Lung (tissue), 12 donors: ENCODE measurements around the gene SND1. TPM values are rescaled to one million over a fixed set of nuclear protein-coding genes. Genes with fewer than 3 reads are reported as not detected.

ENCODE experiments used
- ATAC-seq: fragments of 200-7000 bp; cut with Tn5 transposase; one replicate; pipeline ENCODE4 v1.9.1; 2020; ENCODE audit warnings: moderate number of reproducible peaks; ENCODE audit not compliant: insufficient read depth, low FRiP score
- DNase-seq, 3 donors: peaks; one replicate each; pipeline ENCODE4 v3.0.0-alpha.2; 2013 to 2017
- H3K27ac ChIP-seq, 2 donors: one replicate each; pipeline ENCODE4 v1.5.1; 2013; ENCODE audit warnings: mild to moderate bottlenecking in 2 of 2, moderate library complexity in 2 of 2, control low read depth in 1 of 2, inconsistent platforms in 1 of 2, low read depth in 1 of 2, low read length in 1 of 2
- H3K27me3 ChIP-seq, 3 donors: one replicate each; pipeline ENCODE4 v1.5.1; 2013; ENCODE audit warnings: low read length in 2 of 3; ENCODE audit not compliant: control insufficient read depth in 3 of 3, insufficient read depth in 3 of 3
- H3K36me3 ChIP-seq, 4 donors: one replicate each; pipeline ENCODE4 v1.5.1; 2013; ENCODE audit warnings: low read length in 4 of 4, mild to moderate bottlenecking in 1 of 4, moderate library complexity in 1 of 4; ENCODE audit not compliant: control insufficient read depth in 4 of 4, insufficient read depth in 4 of 4
- H3K4me1 ChIP-seq, 5 donors: one replicate each; pipeline ENCODE4 v1.5.1; 2013; ENCODE audit warnings: low read length in 5 of 5, mild to moderate bottlenecking in 2 of 5, moderate library complexity in 1 of 5; ENCODE audit not compliant: control insufficient read depth in 5 of 5, insufficient read depth in 5 of 5
- H3K4me3 ChIP-seq: one replicate; pipeline ENCODE4 v1.5.1; 2013; ENCODE audit warnings: mild to moderate bottlenecking, control low read depth, moderate library complexity
- H3K9ac ChIP-seq, 2 donors: one replicate each; pipeline ENCODE4 v1.5.1; 2013; ENCODE audit warnings: low read length in 2 of 2, control low read depth in 1 of 2; ENCODE audit not compliant: insufficient read depth in 1 of 2
- H3K9me3 ChIP-seq, 4 donors: one replicate each; pipeline ENCODE4 v1.5.1; 2013; ENCODE audit warnings: low read length in 3 of 4, mild to moderate bottlenecking in 1 of 4, moderate library complexity in 1 of 4; ENCODE audit not compliant: control insufficient read depth in 4 of 4, insufficient read depth in 3 of 4
- WGBS, 2 donors: extraction: QIAGEN DNeasy Blood & Tissue Kit; methylation state at CpG; one replicate each; pipeline ENCODE4 v1.1.7; 2013; 5-methylcytosine and 5-hydroxymethylcytosine counted together
- polyA plus RNA-seq, 2 donors: library from polyadenylated mRNA; stranded (reverse); fragments of 200-250 nt; gene quantifications; one replicate each; pipeline ENCODE4 v1.2.1, GENCODE V29; 2013
- total RNA-seq, 2 donors: library from RNA; depleted of rRNA in 1 of 2; stranded (reverse); fragments of >200 nt in 1 of 2; gene quantifications; one replicate each; pipeline ENCODE4 v1.2.1, GENCODE V29; 2014 to 2021
- TF ChIP-seq, protein P1 (sequence below): IDR thresholded peaks from 2 replicates; pipeline ENCODE4 v1.5.1; 2012; ENCODE audit warnings: mild to moderate bottlenecking; ENCODE audit errors: control extremely low read depth, extremely low read depth
- donor health status: control.
- donor health status: control.
- donor health status: Bipolar disorder and iron deficiency.
- donor health status: healthy.
- donor health status: DM: yes; HTN: yes; CAD: no.

The SND1 gene
- total and polyA plus RNA-seq, 4 donors: 94.5 to 210 (median 137) TPM

DNA sequence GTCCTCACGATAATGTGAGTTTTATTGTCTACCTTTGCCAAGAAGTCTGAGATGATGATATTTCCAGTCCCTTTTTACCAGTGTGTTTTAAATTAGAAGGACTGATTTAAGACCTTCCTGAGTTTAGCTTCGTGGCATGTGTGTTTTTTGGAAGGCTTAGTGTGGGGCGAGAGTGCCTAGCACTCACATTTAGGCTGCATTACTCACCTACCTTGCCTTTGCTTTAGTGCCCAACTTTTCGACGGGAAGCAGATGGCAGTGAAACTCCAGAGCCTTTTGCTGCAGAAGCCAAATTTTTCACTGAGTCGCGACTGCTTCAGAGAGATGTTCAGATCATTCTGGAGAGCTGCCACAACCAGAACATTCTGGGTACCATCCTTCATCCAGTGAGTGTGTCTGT lies 50.9 kb downstream of the SND1 start:
- no peak for DNase-seq
- Histone ChIP-seq H3K4me3 (no peak overlapping the region), H3K27me3 (no peaks in the 10 kb centered on the region), H3K4me1 (no peaks in the 10 kb centered on the region), H3K9ac (no peak overlapping the region), H3K36me3 (peaks cover 23 to 49% (median 31%) of the 10 kb centered on the region in 4 donors), H3K27ac (no peak overlapping the region), H3K9me3 (no peaks in the 10 kb centered on the region)
- TF ChIP-seq, protein P1, sequence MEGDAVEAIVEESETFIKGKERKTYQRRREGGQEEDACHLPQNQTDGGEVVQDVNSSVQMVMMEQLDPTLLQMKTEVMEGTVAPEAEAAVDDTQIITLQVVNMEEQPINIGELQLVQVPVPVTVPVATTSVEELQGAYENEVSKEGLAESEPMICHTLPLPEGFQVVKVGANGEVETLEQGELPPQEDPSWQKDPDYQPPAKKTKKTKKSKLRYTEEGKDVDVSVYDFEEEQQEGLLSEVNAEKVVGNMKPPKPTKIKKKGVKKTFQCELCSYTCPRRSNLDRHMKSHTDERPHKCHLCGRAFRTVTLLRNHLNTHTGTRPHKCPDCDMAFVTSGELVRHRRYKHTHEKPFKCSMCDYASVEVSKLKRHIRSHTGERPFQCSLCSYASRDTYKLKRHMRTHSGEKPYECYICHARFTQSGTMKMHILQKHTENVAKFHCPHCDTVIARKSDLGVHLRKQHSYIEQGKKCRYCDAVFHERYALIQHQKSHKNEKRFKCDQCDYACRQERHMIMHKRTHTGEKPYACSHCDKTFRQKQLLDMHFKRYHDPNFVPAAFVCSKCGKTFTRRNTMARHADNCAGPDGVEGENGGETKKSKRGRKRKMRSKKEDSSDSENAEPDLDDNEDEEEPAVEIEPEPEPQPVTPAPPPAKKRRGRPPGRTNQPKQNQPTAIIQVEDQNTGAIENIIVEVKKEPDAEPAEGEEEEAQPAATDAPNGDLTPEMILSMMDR: no peak
- no peak for ATAC-seq
- WGBS, 2 donors: 93 to 95% methylated on average over 7 of the region's 7 CpGs

DNA sequence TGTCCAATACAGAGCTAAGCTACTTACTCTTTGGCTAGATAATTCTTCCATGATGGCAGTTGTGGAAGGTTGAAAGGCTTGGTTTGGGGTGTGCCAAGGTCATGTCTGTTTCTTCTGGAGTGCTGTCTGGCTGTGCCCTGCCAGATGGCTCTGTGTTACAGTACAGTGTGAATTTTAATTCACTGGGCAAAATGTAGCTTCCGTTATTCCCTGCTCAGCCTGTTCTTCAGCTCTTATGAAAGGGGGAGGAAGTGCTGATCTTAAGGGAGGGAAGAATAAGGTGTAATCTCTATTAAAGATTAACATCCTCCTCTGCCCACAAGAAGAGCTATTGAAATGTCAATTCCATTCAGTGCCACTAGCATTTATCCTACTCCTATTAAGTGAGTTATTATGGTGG lies 52.2 kb downstream of the SND1 start:
- WGBS, 2 donors: 70 to 87% methylated on average over 1 of the region's 1 CpG
- H3K36me3 ChIP-seq: peaks cover 17 to 45% (median 29%) of the 10 kb centered on the region in 4 donors

DNA sequence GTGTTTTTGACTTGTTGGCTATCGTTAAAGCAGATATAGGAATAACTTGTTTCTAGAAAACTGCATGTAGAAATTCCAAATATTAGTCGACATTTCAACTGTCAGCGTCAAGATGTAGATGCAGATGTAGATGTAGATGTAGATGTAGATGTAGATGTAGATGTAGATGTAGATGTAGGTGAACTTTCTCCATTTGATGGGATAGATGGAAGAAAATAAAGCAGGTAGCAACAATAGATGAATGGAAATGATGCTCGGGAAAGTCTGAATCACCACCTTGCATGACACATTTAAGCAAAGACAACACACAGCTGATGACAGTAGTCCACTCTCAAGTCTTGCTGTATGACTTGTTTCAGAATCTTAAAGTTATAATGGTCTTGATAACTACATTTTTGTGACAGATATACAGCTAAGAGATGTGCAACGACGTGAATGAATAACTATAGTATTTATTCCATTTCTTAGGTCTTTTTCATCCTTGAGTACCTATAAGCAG lies 53.5 kb downstream of the SND1 start:
- no peak for ATAC-seq
- 92 to 96% methylated on average over 6 of the region's 6 CpGs for WGBS, 2 donors
- no peaks in the 10 kb centered on the region for H3K27me3 ChIP-seq
- H3K4me1 ChIP-seq: no peaks in the 10 kb centered on the region
- DNase-seq: no peak
- TF ChIP-seq, protein P1: no peak
- no peak overlapping the region for H3K27ac ChIP-seq
- peaks cover 18 to 43% (median 25%) of the 10 kb centered on the region in 4 donors for H3K36me3 ChIP-seq
- H3K9me3 ChIP-seq: no peaks in the 10 kb centered on the region
- no peak overlapping the region for H3K9ac ChIP-seq
- H3K4me3 ChIP-seq: no peak overlapping the region

More for the DNA sequence above, 52.2 kb downstream of the SND1 start:
- Histone ChIP-seq H3K9ac (no peak overlapping the region), H3K4me3 (no peak overlapping the region), H3K4me1 (no peaks in the 10 kb centered on the region), H3K27me3 (no peaks in the 10 kb centered on the region), H3K9me3 (no peaks in the 10 kb centered on the region), H3K27ac (no peak overlapping the region)
- ATAC-seq (no peak), DNase-seq (no peak)
- TF ChIP-seq, protein P1: no peak

DNA sequence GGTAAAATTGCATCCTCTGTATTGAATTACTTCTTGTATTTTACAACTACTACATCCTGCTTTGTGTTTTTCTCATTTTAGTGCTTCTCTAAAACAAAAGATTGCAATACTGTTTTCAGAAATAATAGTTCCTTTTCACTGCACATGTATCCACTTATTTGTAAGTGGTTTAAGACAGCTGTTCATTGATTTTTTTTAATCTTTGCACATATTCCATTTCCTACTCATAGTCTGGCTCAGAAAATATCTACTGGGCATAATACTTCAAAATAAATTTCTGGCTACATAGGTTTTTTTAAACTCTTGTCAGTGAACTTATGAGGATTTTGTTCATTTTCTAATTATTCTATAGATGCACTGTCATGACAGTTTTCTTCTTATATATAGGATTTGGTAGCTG lies 54.8 kb downstream of the SND1 start:
- Histone ChIP-seq H3K4me3 (no peak overlapping the region), H3K9me3 (peaks cover 0 to 3% (median 1%) of the 10 kb centered on the region in 4 donors), H3K27me3 (no peaks in the 10 kb centered on the region), H3K27ac (no peak overlapping the region), H3K36me3 (peaks cover 19 to 37% (median 22%) of the 10 kb centered on the region in 4 donors), H3K9ac (no peak overlapping the region), H3K4me1 (no peaks in the 10 kb centered on the region)
- ATAC-seq (no peak), DNase-seq (no peak)
- TF ChIP-seq, protein P1: no peak
